OCI-LY1 (cell line): ENCODE data around the gene SLC4A1AP.
"Not testable (repeated sequence)": the region's sequence is repeated elsewhere in the genome, so short reads cannot be mapped to it uniquely, and the experiment has no call there.

Experiments
- CTCF ChIP-seq: fragments of 200-600 bp; sonication (generic), shearing (Covaris generic); IDR thresholded peaks from 2 replicates; pipeline ENCODE4 v1.5.1; 2017; ENCODE audit warnings: mild to moderate bottlenecking, antibody characterized with exemption, low read length, moderate library complexity, mixed read lengths
- EZH2 ChIP-seq: fragments of 200-600 bp; sonication (generic), shearing (Covaris generic); IDR thresholded peaks from 2 replicates; pipeline ENCODE4 v1.8.0; 2017; ENCODE audit warnings: borderline replicate concordance, mixed run types, mild to moderate bottlenecking, antibody characterized with exemption, low read length, moderate library complexity, mixed read lengths

- TF ChIP-seq CTCF, EZH2: not testable (repeated sequence)
These were observed 18.7 kb downstream of the SLC4A1AP start for GRCh38 chr2:27682334-27682771.
